Panc1 (cell line): ENCODE data around the gene TMEM151B.
"Not testable (repeated sequence)": the region's sequence is repeated elsewhere in the genome, so short reads cannot be mapped to it uniquely, and the experiment has no call there.

ENCODE experiments used
- POLR2AphosphoS5 ChIP-seq: IDR thresholded peaks from 2 replicates; pipeline ENCODE4 v1.6.1; 2012; ENCODE audit warnings: mild to moderate bottlenecking, low read depth, low read length, moderate library complexity
- TCF7L2 ChIP-seq: IDR thresholded peaks from 2 replicates; pipeline ENCODE4 v1.6.1; 2011; ENCODE audit warnings: mild to moderate bottlenecking, low read depth, low read length, inconsistent platforms
- TF ChIP-seq, protein P1 (sequence below): fragments of 450-650 bp; IDR thresholded peaks from 2 replicates; pipeline ENCODE4 v1.5.1; 2017; ENCODE audit warnings: mild to moderate bottlenecking

DNA sequence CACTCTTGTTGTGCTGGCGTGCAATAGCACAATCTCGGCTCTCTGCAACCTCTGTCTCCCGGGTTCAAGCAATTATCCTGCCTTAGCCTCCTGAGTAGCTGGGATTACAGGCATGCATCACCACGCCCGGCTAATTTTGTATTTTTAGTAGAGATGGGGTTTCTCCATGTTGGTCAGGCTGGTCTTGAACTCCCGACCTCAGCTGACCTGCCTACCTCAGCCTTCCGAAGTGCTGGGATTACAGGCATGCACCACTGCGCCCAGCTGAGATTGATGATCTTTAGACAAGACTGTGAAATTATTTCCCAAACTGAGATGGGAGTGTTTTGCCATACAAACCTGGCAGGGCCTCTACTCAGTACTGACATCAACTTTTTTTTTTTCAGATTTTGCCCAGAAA is 44.4 kb downstream of the TMEM151B start:
- TF ChIP-seq, protein P1, sequence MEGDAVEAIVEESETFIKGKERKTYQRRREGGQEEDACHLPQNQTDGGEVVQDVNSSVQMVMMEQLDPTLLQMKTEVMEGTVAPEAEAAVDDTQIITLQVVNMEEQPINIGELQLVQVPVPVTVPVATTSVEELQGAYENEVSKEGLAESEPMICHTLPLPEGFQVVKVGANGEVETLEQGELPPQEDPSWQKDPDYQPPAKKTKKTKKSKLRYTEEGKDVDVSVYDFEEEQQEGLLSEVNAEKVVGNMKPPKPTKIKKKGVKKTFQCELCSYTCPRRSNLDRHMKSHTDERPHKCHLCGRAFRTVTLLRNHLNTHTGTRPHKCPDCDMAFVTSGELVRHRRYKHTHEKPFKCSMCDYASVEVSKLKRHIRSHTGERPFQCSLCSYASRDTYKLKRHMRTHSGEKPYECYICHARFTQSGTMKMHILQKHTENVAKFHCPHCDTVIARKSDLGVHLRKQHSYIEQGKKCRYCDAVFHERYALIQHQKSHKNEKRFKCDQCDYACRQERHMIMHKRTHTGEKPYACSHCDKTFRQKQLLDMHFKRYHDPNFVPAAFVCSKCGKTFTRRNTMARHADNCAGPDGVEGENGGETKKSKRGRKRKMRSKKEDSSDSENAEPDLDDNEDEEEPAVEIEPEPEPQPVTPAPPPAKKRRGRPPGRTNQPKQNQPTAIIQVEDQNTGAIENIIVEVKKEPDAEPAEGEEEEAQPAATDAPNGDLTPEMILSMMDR, result not testable (repeated sequence)
- not testable (repeated sequence) for TF ChIP-seq POLR2AphosphoS5, TCF7L2
